HG03175 (cell line): ENCODE data around the gene EDDM13.
"Not testable (repeated sequence)": the region's sequence is repeated elsewhere in the genome, so short reads cannot be mapped to it uniquely, and the experiment has no call there.

ENCODE experiments used
- ATAC-seq: cut with Tn5 transposase; IDR thresholded peaks from one replicate; pipeline ENCODE4 v1.9.1; 2021; ENCODE audit warnings: mild to moderate bottlenecking, moderate library complexity; ENCODE audit not compliant: unreplicated experiment

The EDDM13 gene

GRCh38 chr19:56272161-56272798, at the start of gene EDDM13:
Gene EDDM13 (plus strand): TSS chr19:56272748. CDS start chr19:56272835, 87 bp downstream.
- no peak for ATAC-seq

- no peak for ATAC-seq
Observed at GRCh38 chr19:56222901-56223300, 49.6 kb upstream of the EDDM13 start.

- no peak for ATAC-seq
Observed at GRCh38 chr19:56223481-56223880, 49.1 kb upstream of the EDDM13 start.

- ATAC-seq = no peak
Observed at GRCh38 chr19:56245121-56245740, 27.3 kb upstream of the EDDM13 start.

GRCh38 chr19:56245764-56246163, 26.8 kb upstream of the EDDM13 start:
- not testable (repeated sequence) for ATAC-seq

- not testable (repeated sequence) for ATAC-seq
Observed at GRCh38 chr19:56248736-56249338, 23.7 kb upstream of the EDDM13 start.

- no peak for ATAC-seq
Observed at GRCh38 chr19:56252699-56253422, 19.7 kb upstream of the EDDM13 start.

GRCh38 chr19:56253737-56254136, 18.8 kb upstream of the EDDM13 start:
- ATAC-seq = no peak

- no peak for ATAC-seq
Observed at GRCh38 chr19:56258272-56258671, 14.3 kb upstream of the EDDM13 start.

GRCh38 chr19:56261145-56261544, 11.4 kb upstream of the EDDM13 start:
- no peak for ATAC-seq

GRCh38 chr19:56261932-56262331, 10.6 kb upstream of the EDDM13 start:
- not testable (repeated sequence) for ATAC-seq

- ATAC-seq = no peak
Observed at GRCh38 chr19:56263319-56263718, 9.2 kb upstream of the EDDM13 start.

- no peak for ATAC-seq
Observed at GRCh38 chr19:56266051-56266450, 6.5 kb upstream of the EDDM13 start.

GRCh38 chr19:56269348-56269747, 3.2 kb upstream of the EDDM13 start:
- no peak for ATAC-seq

- ATAC-seq = no peak
Observed at GRCh38 chr19:56270676-56271075, 1.9 kb upstream of the EDDM13 start.

GRCh38 chr19:56271151-56271550, 1.4 kb upstream of the EDDM13 start:
- no peak for ATAC-seq

GRCh38 chr19:56273563-56274117, 1.1 kb downstream of the EDDM13 start:
- no peak for ATAC-seq

GRCh38 chr19:56282809-56283208, 10.3 kb downstream of the EDDM13 start:
- no peak for ATAC-seq

- ATAC-seq = no peak
Observed at GRCh38 chr19:56284746-56285145, 12.2 kb downstream of the EDDM13 start.

GRCh38 chr19:56290104-56290503, 17.6 kb downstream of the EDDM13 start:
- ATAC-seq = no peak

GRCh38 chr19:56291867-56292266, 19.3 kb downstream of the EDDM13 start:
- ATAC-seq = no peak
